Activated CD8-positive, alpha-beta memory T cell treated with anti-CD3 and anti-CD28 coated beads, Interleukin-2, amount 50 U/mL, for 48 hours (primary cell): ENCODE measurements around the gene WDR54.
"Not testable (repeated sequence)": the region's sequence is repeated elsewhere in the genome, so short reads cannot be mapped to it uniquely, and the experiment has no call there.

Experiments used
- DNase-seq: peaks from one replicate; pipeline ENCODE4 v3.0.0-alpha.2; 2020

Gene WDR54

GRCh38 chr2:74407682-74408081 is 13.8 kb upstream of the WDR54 start:
- no peak for DNase-seq

- no peak for DNase-seq
Measured at GRCh38 chr2:74413001-74413698, 8.4 kb upstream of the WDR54 start.

GRCh38 chr2:74414441-74414840 is 7.1 kb upstream of the WDR54 start:
- no peak for DNase-seq

- no peak for DNase-seq
Measured at GRCh38 chr2:74414881-74415761, 6.4 kb upstream of the WDR54 start.

- no peak for DNase-seq
Measured at GRCh38 chr2:74415762-74416395, 5.7 kb upstream of the WDR54 start.

- no peak for DNase-seq
Measured at GRCh38 chr2:74416778-74417177, 4.8 kb upstream of the WDR54 start.

GRCh38 chr2:74417197-74417596 is 4.3 kb upstream of the WDR54 start:
- no peak for DNase-seq

GRCh38 chr2:74417763-74418162 is 3.8 kb upstream of the WDR54 start:
- DNase-seq, result no peak

- no peak for DNase-seq
Measured at GRCh38 chr2:74418312-74418711, 3.2 kb upstream of the WDR54 start.

GRCh38 chr2:74419345-74419744 is 2.2 kb upstream of the WDR54 start:
- no peak for DNase-seq

- no peak for DNase-seq
Measured at GRCh38 chr2:74420006-74420405, 1.5 kb upstream of the WDR54 start.

GRCh38 chr2:74420443-74421103 is 957 bp upstream of the WDR54 start:
- DNase-seq, result not testable (repeated sequence)

GRCh38 chr2:74423231-74424095 is 1.9 kb downstream of the WDR54 start:
- DNase-seq, result no peak

- no peak for DNase-seq
Measured at GRCh38 chr2:74424139-74424992, 2.8 kb downstream of the WDR54 start.

GRCh38 chr2:74424995-74425406 is 3.5 kb downstream of the WDR54 start:
- no peak for DNase-seq

- no peak for DNase-seq
Measured at GRCh38 chr2:74425523-74425922, 4.0 kb downstream of the WDR54 start.

- DNase-seq, result no peak
Measured at GRCh38 chr2:74426181-74426758, 4.7 kb downstream of the WDR54 start.

- no peak for DNase-seq
Measured at GRCh38 chr2:74427551-74427950, 6.0 kb downstream of the WDR54 start.

GRCh38 chr2:74428675-74429074 is 7.1 kb downstream of the WDR54 start:
- DNase-seq, result no peak

- no peak for DNase-seq
Measured at GRCh38 chr2:74429487-74430451, 8.2 kb downstream of the WDR54 start.
